ENCODE data around the gene IL1A.

IL1A gene

DNA sequence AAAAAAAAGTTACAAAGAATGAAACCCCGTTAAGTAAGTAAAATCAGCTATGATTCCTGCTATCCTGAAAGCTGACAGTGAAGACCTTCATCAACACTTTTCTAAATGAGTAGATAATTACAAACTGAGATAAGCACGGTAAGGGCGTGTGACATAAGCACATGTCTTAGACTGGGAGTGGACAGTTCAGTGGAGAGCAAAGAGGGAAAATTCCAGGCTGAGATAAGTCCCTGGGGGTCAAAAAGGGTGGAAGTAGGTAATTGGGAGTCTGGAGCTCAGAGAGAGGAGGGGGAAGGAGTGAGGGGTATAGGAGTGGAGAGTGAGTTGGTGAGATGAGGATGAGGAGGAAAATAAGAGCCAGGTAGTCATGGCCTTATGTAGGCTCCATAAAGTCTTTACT, 4.4 kb upstream of the IL1A start:
- no peak overlapping the region for H3K4me3 ChIP-seq (ENCODE audit: low read depth in 1 of 2, low read length in 2 of 2)
- H3K27ac ChIP-seq (ENCODE audit: low read length) = no peak overlapping the region
- H3K36me3 ChIP-seq (ENCODE audit: control insufficient read depth in 1 of 2, insufficient read depth in 2 of 2, low read length in 2 of 2) = no peaks in the 10 kb centered on the region
- no peaks in the 10 kb centered on the region for H3K27me3 ChIP-seq (ENCODE audit: low read depth, low read length)
- no peaks in the 10 kb centered on the region for H3K9me3 ChIP-seq (ENCODE audit: control insufficient read depth in 1 of 2, low read length in 2 of 2)
- no peaks in the 10 kb centered on the region for H3K4me1 ChIP-seq (ENCODE audit: control insufficient read depth in 1 of 2, insufficient read depth in 2 of 2, low read length in 2 of 2)

DNA sequence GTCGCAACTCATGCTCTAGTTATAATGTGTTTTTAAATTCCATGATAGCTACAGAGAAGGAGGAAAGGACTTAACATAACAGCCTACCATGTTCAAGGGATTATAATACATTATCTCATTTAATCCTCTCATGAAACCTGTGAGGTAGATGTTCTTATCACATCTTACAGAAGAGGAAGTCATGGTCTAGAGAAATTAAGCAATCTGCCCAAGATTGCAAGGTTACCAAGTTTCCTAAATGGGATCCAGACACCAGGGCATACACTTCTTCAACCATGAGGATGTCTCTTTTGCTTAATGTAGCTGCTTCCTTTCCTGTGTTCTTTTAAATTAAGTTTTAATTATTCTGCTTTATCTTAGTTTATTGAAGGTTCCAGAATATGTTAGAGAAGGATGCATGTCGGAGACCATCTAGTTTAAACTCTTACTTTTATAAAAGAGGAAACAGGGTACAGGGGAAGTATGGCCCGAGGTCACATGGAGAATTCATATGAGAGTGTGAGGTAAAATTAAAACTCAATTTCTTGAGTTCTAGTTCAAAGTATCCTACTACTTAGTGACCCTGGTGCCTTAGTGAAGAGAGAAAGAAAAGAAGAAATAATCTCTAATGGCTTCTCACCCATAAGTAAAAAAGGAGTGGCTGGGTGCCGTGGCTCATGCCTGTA, 3.6 kb upstream of the IL1A start:
- H3K27ac ChIP-seq (ENCODE audit: low read length) = no peak overlapping the region
- no peaks in the 10 kb centered on the region for H3K4me1 ChIP-seq (ENCODE audit: control insufficient read depth in 1 of 2, insufficient read depth in 2 of 2, low read length in 2 of 2)
- no peaks in the 10 kb centered on the region for H3K9me3 ChIP-seq (ENCODE audit: control insufficient read depth in 1 of 2, low read length in 2 of 2)
- no peaks in the 10 kb centered on the region for H3K27me3 ChIP-seq (ENCODE audit: low read depth, low read length)
- H3K36me3 ChIP-seq (ENCODE audit: control insufficient read depth in 1 of 2, insufficient read depth in 2 of 2, low read length in 2 of 2) = no peaks in the 10 kb centered on the region
- no peak overlapping the region for H3K4me3 ChIP-seq (ENCODE audit: low read depth in 1 of 2, low read length in 2 of 2)

DNA sequence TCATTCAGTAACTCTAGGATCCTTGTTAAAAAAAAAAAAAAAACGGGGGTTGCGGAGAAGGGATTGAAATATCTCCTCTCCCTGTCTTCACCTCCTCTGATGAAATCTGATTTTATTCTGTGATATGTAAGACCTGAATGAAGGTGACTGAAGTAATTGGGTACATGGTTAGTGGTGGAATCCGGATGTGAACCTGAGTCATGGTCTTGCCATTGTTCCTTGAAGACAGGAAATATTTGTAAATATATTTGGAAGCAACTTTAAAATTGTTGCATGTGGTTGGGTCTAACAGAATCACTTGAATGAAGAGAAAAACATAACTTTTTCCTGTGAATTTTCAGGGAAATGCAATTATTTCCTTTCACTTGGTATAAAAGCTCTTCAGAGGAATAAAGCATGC, 3.0 kb upstream of the IL1A start:
- Histone ChIP-seq H3K4me1 (ENCODE audit: control insufficient read depth in 1 of 2, insufficient read depth in 2 of 2, low read length in 2 of 2) (no peaks in the 10 kb centered on the region), H3K27ac (ENCODE audit: low read length) (no peak overlapping the region), H3K36me3 (ENCODE audit: control insufficient read depth in 1 of 2, insufficient read depth in 2 of 2, low read length in 2 of 2) (no peaks in the 10 kb centered on the region), H3K27me3 (ENCODE audit: low read depth, low read length) (no peaks in the 10 kb centered on the region), H3K9me3 (ENCODE audit: control insufficient read depth in 1 of 2, low read length in 2 of 2) (no peaks in the 10 kb centered on the region), H3K4me3 (ENCODE audit: low read depth in 1 of 2, low read length in 2 of 2) (no peak overlapping the region)

DNA sequence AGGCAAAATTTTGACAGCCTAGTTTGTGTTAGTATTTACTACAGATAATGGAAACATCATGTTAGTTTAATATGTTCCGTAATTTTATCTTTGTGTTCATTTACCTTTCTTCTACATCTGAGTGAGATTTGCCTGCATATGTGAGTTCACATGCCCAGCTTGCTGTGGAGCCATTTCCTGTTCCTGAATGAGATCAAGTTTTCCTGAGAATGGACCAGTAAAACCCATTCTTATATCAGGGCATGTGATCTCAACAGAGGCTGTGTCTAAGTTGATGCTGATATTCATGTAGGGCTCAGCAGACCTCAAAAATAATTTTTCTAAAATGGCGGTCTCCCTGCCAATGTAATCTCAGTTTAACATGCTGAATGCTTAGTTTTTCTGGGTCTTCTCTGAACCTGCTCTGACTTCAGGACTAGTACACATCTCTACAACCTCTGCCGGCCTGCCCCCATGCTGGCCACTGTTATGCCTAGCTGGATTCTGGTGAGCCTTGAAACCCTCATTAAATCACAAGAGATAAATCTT, 1.0 kb downstream of the IL1A start:
- Histone ChIP-seq H3K4me3 (ENCODE audit: low read depth in 1 of 2, low read length in 2 of 2) (no peak overlapping the region), H3K36me3 (ENCODE audit: control insufficient read depth in 1 of 2, insufficient read depth in 2 of 2, low read length in 2 of 2) (no peaks in the 10 kb centered on the region), H3K27me3 (ENCODE audit: low read depth, low read length) (no peaks in the 10 kb centered on the region), H3K9me3 (ENCODE audit: control insufficient read depth in 1 of 2, low read length in 2 of 2) (no peaks in the 10 kb centered on the region), H3K27ac (ENCODE audit: low read length) (no peak overlapping the region), H3K4me1 (ENCODE audit: control insufficient read depth in 1 of 2, insufficient read depth in 2 of 2, low read length in 2 of 2) (no peaks in the 10 kb centered on the region)

DNA sequence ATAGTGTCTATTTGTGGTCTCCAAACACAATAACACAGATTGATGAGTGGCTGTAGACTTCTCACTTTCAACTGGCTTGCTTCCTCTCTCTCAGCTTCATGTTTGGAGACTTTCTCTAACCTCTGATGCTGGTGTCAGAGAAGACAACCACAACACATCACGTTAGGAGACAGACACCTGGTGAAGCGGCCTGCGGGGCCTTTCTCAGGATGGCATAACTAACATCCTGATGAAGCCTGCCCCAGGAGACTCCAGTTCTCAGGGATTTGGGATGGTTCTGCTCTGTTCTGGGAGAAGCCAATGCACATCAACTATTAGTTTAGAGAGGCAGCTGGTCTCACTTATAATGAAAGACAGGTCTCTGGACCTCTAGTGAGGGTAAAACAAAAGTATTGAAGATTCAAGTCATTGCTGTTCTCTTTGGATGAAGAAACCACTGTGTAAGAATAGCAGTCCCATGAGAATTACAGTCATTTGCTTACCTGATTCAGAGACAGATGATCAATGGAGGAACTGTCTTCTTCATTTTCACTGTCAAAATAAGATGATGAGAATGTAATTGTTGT, 2.0 kb downstream of the IL1A start:
- Histone ChIP-seq H3K9me3 (ENCODE audit: control insufficient read depth in 1 of 2, low read length in 2 of 2) (no peaks in the 10 kb centered on the region), H3K27ac (ENCODE audit: low read length) (no peak overlapping the region), H3K27me3 (ENCODE audit: low read depth, low read length) (no peaks in the 10 kb centered on the region), H3K4me3 (ENCODE audit: low read depth in 1 of 2, low read length in 2 of 2) (no peak overlapping the region), H3K36me3 (ENCODE audit: control insufficient read depth in 1 of 2, insufficient read depth in 2 of 2, low read length in 2 of 2) (no peaks in the 10 kb centered on the region), H3K4me1 (ENCODE audit: control insufficient read depth in 1 of 2, insufficient read depth in 2 of 2, low read length in 2 of 2) (no peaks in the 10 kb centered on the region)

DNA sequence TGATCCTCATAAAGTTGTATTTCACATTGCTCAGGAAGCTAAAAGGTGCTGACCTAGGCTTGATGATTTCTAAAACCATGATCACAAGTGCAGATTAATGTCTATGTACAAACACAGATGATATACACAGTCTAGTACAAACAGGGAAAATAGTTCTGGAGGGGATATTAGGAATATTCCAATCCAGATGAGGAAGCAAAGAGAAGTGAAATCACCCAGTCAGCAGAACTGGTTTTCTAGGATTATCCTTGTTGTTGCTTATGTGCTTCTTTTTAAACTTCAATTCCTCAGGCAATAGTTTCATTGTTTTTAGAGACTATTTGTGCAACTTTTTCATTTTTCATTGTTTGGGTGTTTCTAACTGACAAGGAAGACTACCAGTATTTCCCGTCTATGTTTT, 4.7 kb downstream of the IL1A start:
- Histone ChIP-seq H3K4me1 (ENCODE audit: control insufficient read depth in 1 of 2, insufficient read depth in 2 of 2, low read length in 2 of 2) (no peaks in the 10 kb centered on the region), H3K27ac (ENCODE audit: low read length) (no peak overlapping the region), H3K27me3 (ENCODE audit: low read depth, low read length) (no peaks in the 10 kb centered on the region), H3K36me3 (ENCODE audit: control insufficient read depth in 1 of 2, insufficient read depth in 2 of 2, low read length in 2 of 2) (no peaks in the 10 kb centered on the region), H3K4me3 (ENCODE audit: low read depth in 1 of 2, low read length in 2 of 2) (no peak overlapping the region), H3K9me3 (ENCODE audit: control insufficient read depth in 1 of 2, low read length in 2 of 2) (no peaks in the 10 kb centered on the region)

DNA sequence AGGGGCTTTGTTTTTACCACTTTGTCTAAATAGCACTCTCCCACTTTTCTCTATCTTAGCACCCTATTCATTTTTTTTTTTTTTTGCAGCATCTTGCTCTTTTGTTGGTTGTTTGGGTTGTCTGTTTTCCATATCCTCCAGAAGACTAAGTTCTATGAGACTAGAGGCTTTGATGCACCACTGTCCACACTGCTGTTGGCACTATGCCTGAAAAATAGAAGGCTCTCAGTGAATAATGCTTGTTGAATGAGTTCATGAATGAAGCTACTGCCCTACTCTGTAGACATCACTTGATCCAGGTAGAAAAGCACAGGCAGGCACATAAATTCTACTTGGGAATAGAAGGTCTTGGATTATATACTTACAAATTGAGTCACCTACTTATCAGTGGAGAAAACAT, 7.3 kb downstream of the IL1A start:
- H3K27me3 ChIP-seq (ENCODE audit: low read depth, low read length) = no peaks in the 10 kb centered on the region
- H3K36me3 ChIP-seq (ENCODE audit: control insufficient read depth in 1 of 2, insufficient read depth in 2 of 2, low read length in 2 of 2) = no peaks in the 10 kb centered on the region
- no peak overlapping the region for H3K4me3 ChIP-seq (ENCODE audit: low read depth in 1 of 2, low read length in 2 of 2)
- no peaks in the 10 kb centered on the region for H3K4me1 ChIP-seq (ENCODE audit: control insufficient read depth in 1 of 2, insufficient read depth in 2 of 2, low read length in 2 of 2)
- no peak overlapping the region for H3K27ac ChIP-seq (ENCODE audit: low read length)
- no peaks in the 10 kb centered on the region for H3K9me3 ChIP-seq (ENCODE audit: control insufficient read depth in 1 of 2, low read length in 2 of 2)

DNA sequence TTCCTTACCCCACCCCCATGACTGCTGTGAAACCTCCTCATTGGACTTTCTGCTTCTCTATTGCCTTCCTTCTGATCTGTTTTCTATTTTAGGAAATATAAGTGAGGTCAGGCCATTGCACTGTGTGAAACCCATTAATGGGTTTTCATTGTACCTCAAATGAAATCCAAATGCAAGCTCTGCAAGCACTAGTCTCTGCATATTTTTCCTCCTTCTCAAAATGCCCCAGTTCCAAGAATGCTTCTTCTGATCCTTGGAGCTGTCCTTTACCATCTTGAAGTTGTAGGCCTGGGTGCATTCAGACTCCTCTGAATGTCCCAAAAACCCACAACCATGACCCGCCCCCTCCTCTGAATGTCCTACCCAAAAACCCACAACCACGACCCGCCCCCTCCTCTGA, 8.2 kb downstream of the IL1A start:
- Histone ChIP-seq H3K27ac (ENCODE audit: low read length) (no peak overlapping the region), H3K9me3 (ENCODE audit: control insufficient read depth in 1 of 2, low read length in 2 of 2) (no peaks in the 10 kb centered on the region), H3K36me3 (ENCODE audit: control insufficient read depth in 1 of 2, insufficient read depth in 2 of 2, low read length in 2 of 2) (no peaks in the 10 kb centered on the region), H3K4me1 (ENCODE audit: control insufficient read depth in 1 of 2, insufficient read depth in 2 of 2, low read length in 2 of 2) (no peaks in the 10 kb centered on the region), H3K4me3 (ENCODE audit: low read depth in 1 of 2, low read length in 2 of 2) (no peak overlapping the region), H3K27me3 (ENCODE audit: low read depth, low read length) (no peaks in the 10 kb centered on the region)

DNA sequence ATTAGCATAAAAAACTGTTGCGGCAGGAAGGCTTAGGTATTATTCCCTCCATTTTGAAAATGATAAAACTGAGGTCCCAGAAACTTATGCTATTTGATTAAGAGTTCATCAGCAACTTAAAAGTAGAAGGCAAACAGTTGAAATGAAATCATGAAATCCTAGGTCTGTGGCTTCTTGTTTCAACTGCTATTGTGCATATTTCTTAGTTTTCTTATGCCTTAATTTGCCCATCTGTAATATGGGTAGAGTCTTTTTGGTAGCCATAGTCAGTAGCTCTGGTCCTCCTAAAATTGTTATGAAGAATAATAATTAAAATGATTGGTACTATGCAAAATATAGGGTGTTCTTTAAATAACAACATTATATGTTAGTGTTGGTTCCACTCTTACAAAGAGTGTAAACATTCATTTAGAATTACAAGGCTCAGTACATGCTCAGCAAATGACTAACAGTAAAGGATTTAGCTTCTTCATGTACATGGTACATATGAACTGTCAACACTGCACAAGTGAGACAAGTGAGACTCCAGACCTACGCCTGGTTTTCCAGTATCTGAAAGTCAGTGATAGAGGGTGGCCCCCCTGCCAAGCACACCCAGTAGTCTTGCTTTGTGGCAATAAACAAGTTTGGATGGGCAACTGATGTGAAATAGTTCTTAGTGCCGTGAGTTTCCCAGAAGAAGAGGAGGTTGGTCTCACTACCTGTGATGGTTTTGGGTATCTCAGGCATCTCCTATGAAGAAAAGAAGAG, 9.6 kb downstream of the IL1A start:
- Histone ChIP-seq H3K4me3 (ENCODE audit: low read depth in 1 of 2, low read length in 2 of 2) (no peak overlapping the region), H3K9me3 (ENCODE audit: control insufficient read depth in 1 of 2, low read length in 2 of 2) (no peaks in the 10 kb centered on the region), H3K27me3 (ENCODE audit: low read depth, low read length) (no peaks in the 10 kb centered on the region), H3K4me1 (ENCODE audit: control insufficient read depth in 1 of 2, insufficient read depth in 2 of 2, low read length in 2 of 2) (no peaks in the 10 kb centered on the region), H3K36me3 (ENCODE audit: control insufficient read depth in 1 of 2, insufficient read depth in 2 of 2, low read length in 2 of 2) (no peaks in the 10 kb centered on the region), H3K27ac (ENCODE audit: low read length) (no peak overlapping the region)

DNA sequence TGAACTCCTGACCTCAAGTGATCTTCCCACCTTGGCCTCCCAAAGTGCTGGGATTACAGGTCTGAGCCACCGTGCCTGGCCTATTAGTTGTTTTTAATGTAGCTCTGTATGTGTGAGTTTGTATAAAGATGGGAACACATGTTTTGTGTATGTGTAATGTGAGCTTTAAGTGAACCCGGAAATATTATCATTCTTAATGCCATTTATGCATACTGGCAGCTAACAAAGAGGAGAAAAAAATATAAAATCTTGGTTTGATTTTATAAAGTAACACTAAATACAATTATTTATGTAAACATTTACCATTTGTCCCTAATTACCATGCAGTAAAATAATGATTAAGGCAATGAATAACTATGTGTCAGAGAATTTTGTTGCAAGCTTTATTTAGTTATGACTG, 10.7 kb downstream of the IL1A start:
- Histone ChIP-seq H3K36me3 (ENCODE audit: control insufficient read depth in 1 of 2, insufficient read depth in 2 of 2, low read length in 2 of 2) (no peaks in the 10 kb centered on the region), H3K4me3 (ENCODE audit: low read depth in 1 of 2, low read length in 2 of 2) (no peak overlapping the region), H3K27ac (ENCODE audit: low read length) (no peak overlapping the region), H3K27me3 (ENCODE audit: low read depth, low read length) (no peaks in the 10 kb centered on the region), H3K9me3 (ENCODE audit: control insufficient read depth in 1 of 2, low read length in 2 of 2) (no peaks in the 10 kb centered on the region), H3K4me1 (ENCODE audit: control insufficient read depth in 1 of 2, insufficient read depth in 2 of 2, low read length in 2 of 2) (no peaks in the 10 kb centered on the region)

DNA sequence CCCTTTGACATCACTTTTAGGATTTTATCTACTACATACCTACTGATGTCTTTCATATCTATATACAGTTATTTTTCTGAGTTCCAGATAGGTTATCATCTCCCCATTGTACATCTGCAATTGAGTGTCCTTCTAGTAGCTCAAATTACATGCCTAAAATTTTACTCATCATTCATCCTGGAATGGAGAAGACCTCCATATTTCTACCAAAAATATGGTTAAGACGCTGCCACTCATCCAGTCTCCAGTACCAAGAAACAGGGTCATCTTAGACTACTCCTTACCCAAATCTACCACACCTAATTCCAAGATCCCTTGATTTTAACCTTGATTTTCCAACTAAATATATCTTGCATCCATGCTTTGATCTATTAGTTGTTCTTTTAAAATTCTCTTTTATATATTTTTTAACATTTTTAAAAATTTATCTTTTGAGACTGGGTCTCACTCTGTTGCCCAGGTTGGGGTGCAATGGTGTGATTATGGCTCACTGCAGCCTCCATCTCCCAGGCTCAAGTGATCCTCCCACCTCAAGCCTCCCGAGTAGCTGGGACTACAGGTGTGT, 11.3 kb downstream of the IL1A start:
- H3K4me3 ChIP-seq (ENCODE audit: low read depth in 1 of 2, low read length in 2 of 2) = no peak overlapping the region
- H3K9me3 ChIP-seq (ENCODE audit: control insufficient read depth in 1 of 2, low read length in 2 of 2) = no peaks in the 10 kb centered on the region
- H3K27ac ChIP-seq (ENCODE audit: low read length) = no peak overlapping the region
- no peaks in the 10 kb centered on the region for H3K27me3 ChIP-seq (ENCODE audit: low read depth, low read length)
- H3K4me1 ChIP-seq (ENCODE audit: control insufficient read depth in 1 of 2, insufficient read depth in 2 of 2, low read length in 2 of 2) = no peaks in the 10 kb centered on the region
- no peaks in the 10 kb centered on the region for H3K36me3 ChIP-seq (ENCODE audit: control insufficient read depth in 1 of 2, insufficient read depth in 2 of 2, low read length in 2 of 2)
